HUES64 (cell line): ENCODE measurements around the gene ECHDC1.

ENCODE experiments used
- H3K27ac ChIP-seq: 2 replicates; pipeline ENCODE4 v1.7.0; 2013; ENCODE audit warnings: low read depth, low read length, inconsistent platforms
- H3K27me3 ChIP-seq: 2 replicates; pipeline ENCODE4 v1.6.1; 2013; ENCODE audit warnings: mild to moderate bottlenecking, low read length; ENCODE audit not compliant: insufficient read depth
- H3K36me3 ChIP-seq: 2 replicates; pipeline ENCODE4 v1.6.1; 2013; ENCODE audit warnings: mild to moderate bottlenecking, low read length; ENCODE audit not compliant: insufficient read depth
- H3K4me1 ChIP-seq: 2 replicates; pipeline ENCODE4 v1.6.1; 2013; ENCODE audit warnings: mild to moderate bottlenecking, low read length, moderate library complexity; ENCODE audit not compliant: insufficient read depth
- H3K4me3 ChIP-seq: 2 replicates; pipeline ENCODE4 v1.5.1; 2013; ENCODE audit warnings: mild to moderate bottlenecking, low read length, moderate library complexity
- H3K9ac ChIP-seq: 2 replicates; pipeline ENCODE4 v1.6.1; 2013; ENCODE audit warnings: mild to moderate bottlenecking, low read depth, low read length
- H3K9me3 ChIP-seq: 2 replicates; pipeline ENCODE4 v1.6.1; 2013; ENCODE audit warnings: low read depth, low read length; ENCODE audit not compliant: insufficient read depth
- WGBS: fragments of 150-250, 120-280 bp; methylation state at CpG from one replicate; pipeline ENCODE4 v1.1.7; 2013; ENCODE audit warnings: missing lambda C conversion rate; 5-methylcytosine and 5-hydroxymethylcytosine counted together

Gene ECHDC1

DNA sequence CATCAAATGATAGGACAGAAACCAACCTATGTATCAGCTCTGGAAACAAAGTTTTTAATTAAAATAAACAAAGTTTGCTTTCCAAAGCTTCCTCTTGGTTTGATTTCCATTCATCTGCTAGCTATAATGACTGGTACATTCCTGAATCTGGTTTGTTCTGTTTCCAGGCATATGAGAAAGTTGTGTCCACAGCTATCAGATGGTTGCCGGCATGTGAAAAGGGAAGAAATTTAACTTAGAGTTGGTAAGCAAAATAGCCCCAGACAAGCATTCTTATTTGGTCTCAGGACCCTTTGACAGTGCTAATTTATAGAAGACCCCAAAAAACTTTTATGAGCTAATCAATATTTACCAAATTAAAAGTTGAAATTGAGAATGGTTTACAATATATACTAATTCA lies 80.5 kb downstream of the ECHDC1 start:
- H3K4me3 ChIP-seq: no peak overlapping the region
- no peaks in the 10 kb centered on the region for H3K36me3 ChIP-seq
- H3K9me3 ChIP-seq: no peaks in the 10 kb centered on the region
- H3K27ac ChIP-seq: no peak overlapping the region
- WGBS: 95% methylated on average over 1 of the region's 1 CpG
- peaks cover 7% of the 10 kb centered on the region; the same call in 1 of the 2 replicates for H3K4me1 ChIP-seq
- no peak overlapping the region for H3K9ac ChIP-seq
- H3K27me3 ChIP-seq: no peaks in the 10 kb centered on the region

DNA sequence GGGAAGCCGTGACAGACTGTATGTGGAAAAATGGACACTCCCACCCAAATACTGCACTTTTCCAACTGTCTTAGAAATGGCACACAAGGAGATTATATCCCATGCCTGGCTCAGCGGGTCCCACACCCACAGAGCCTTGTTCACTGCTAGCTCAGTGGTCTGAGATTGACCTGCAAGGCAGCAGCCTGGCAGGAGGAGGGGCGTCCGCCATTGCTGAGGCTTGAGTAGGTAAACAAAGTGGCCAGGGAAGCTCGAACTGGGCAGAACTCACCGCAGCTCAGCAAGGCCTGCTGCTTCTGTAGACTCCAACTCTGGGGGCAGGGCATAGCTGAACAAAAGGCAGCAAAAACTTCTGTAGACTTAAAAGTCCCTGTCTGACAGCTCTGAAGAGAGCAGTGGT lies 88.1 kb downstream of the ECHDC1 start:
- no peak overlapping the region for H3K9ac ChIP-seq
- H3K9me3 ChIP-seq: no peaks in the 10 kb centered on the region
- H3K27ac ChIP-seq: no peak overlapping the region
- WGBS: 91% methylated on average over 6 of the region's 6 CpGs
- no peak overlapping the region for H3K4me3 ChIP-seq
- no peaks in the 10 kb centered on the region for H3K4me1 ChIP-seq
- no peaks in the 10 kb centered on the region for H3K27me3 ChIP-seq
- no peaks in the 10 kb centered on the region for H3K36me3 ChIP-seq

DNA sequence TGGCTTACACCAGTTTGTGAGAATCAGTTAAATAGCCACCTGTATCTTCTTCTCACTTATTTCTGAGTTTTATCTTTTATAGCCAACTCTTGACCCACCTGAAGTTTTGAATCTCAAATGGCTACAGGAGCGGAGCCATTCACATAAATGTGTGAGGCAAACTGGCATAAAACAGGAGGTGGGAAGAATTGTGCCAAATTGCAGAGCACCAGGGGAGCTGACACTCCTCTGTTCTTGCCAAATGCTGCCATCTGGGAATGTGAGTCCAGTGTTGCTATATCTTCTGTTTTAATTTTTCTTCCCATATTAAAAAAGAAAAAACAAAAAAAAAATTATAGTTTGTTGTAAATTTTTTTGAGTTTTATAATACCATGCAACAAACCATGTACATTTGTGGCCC lies 93.8 kb downstream of the ECHDC1 start:
- Histone ChIP-seq H3K4me1 (no peaks in the 10 kb centered on the region), H3K4me3 (no peak overlapping the region), H3K27me3 (no peaks in the 10 kb centered on the region), H3K9ac (no peak overlapping the region), H3K9me3 (no peaks in the 10 kb centered on the region), H3K27ac (no peak overlapping the region), H3K36me3 (no peaks in the 10 kb centered on the region)
- WGBS: 86% methylated on average over 1 of the region's 1 CpG

DNA sequence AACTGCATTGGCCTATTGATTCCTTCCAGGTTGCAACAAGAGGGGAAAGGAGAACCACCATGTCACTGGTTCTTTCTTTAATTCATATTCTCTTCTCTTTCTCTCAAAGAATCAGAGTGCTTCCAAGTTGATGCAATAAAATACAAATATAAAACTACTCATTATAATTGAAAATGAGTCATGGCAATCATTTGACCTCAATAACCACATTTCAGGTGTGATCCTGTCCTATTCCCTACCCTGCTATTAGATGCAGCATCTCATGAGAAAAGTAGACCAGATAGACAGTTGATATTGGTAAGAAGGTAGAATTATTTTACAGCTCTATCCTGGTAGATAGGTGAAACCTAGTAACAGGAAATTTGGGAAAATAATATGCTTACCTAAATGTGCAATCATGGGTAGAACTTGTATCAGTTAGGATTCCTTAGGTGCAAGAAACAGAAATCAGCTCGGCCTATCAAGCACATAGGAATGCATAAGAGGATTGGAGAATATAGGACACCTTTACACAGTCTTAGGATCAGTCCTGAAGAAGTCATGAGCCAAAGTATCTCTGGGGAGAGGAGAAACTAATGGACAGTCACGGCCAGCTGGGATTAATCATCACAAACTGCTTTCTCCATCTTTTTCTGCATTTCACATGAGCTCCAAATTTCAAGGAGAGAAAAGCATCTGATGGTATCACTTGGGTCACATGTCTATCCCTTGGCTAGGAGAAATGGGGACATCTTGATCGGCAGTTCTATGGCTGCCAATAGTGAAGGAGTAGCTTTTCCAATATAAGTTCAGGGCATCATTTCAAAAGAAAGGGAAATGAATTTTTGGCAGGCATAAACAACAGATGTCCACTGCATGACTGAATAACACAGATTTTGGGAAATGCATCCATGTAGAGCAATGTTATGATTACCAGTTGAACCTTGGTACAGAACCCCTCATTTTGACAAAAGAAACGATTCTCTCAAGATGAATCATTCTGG lies 96.0 kb downstream of the ECHDC1 start:
- no peaks in the 10 kb centered on the region for H3K4me1 ChIP-seq
- 86% methylated on average over 4 of the region's 4 CpGs for WGBS
- no peak overlapping the region for H3K9ac ChIP-seq
- H3K4me3 ChIP-seq: no peak overlapping the region
- H3K36me3 ChIP-seq: no peaks in the 10 kb centered on the region
- H3K27ac ChIP-seq: no peak overlapping the region
- no peaks in the 10 kb centered on the region for H3K9me3 ChIP-seq
- no peaks in the 10 kb centered on the region for H3K27me3 ChIP-seq

DNA sequence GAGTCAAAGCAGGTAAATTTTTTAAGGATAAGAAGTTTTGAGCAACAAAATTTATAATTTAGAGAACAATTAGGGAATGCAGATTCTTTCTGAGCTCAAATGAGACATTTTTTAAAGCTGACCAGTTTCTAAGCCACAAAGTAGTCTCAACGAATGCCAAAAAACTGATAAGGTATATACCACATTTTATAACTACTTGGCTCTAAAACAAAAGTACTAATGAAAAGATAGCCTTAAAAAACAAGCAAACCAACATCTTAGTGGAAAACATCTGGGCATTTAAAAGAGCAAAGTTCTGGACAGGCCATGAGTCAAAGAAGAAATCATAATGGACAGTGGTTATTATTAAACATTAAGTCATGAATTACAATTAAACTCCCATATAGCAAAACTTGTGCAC lies 99.9 kb downstream of the ECHDC1 start:
- no peaks in the 10 kb centered on the region for H3K9me3 ChIP-seq
- H3K27ac ChIP-seq: no peak overlapping the region
- 100% methylated on average over 1 of the region's 1 CpG for WGBS

More for the DNA sequence above, 99.9 kb downstream of the ECHDC1 start:
- H3K9ac ChIP-seq: no peak overlapping the region
- no peaks in the 10 kb centered on the region for H3K36me3 ChIP-seq
- no peaks in the 10 kb centered on the region for H3K27me3 ChIP-seq
- H3K4me1 ChIP-seq: no peaks in the 10 kb centered on the region
- no peak overlapping the region for H3K4me3 ChIP-seq
